HUES64 (cell line): ENCODE results near the gene SLC2A6.

ENCODE experiments used
- H3K27ac ChIP-seq: 2 replicates; pipeline ENCODE4 v1.7.0; 2013; ENCODE audit warnings: low read depth, low read length, inconsistent platforms
- H3K27me3 ChIP-seq: 2 replicates; pipeline ENCODE4 v1.6.1; 2013; ENCODE audit warnings: mild to moderate bottlenecking, low read length; ENCODE audit not compliant: insufficient read depth
- H3K36me3 ChIP-seq: 2 replicates; pipeline ENCODE4 v1.6.1; 2013; ENCODE audit warnings: mild to moderate bottlenecking, low read length; ENCODE audit not compliant: insufficient read depth
- H3K4me1 ChIP-seq: 2 replicates; pipeline ENCODE4 v1.6.1; 2013; ENCODE audit warnings: mild to moderate bottlenecking, low read length, moderate library complexity; ENCODE audit not compliant: insufficient read depth
- H3K4me3 ChIP-seq: 2 replicates; pipeline ENCODE4 v1.5.1; 2013; ENCODE audit warnings: mild to moderate bottlenecking, low read length, moderate library complexity
- H3K9ac ChIP-seq: 2 replicates; pipeline ENCODE4 v1.6.1; 2013; ENCODE audit warnings: mild to moderate bottlenecking, low read depth, low read length
- H3K9me3 ChIP-seq: 2 replicates; pipeline ENCODE4 v1.6.1; 2013; ENCODE audit warnings: low read depth, low read length; ENCODE audit not compliant: insufficient read depth
- WGBS: fragments of 150-250, 120-280 bp; methylation state at CpG from one replicate; pipeline ENCODE4 v1.1.7; 2013; ENCODE audit warnings: missing lambda C conversion rate; 5-methylcytosine and 5-hydroxymethylcytosine counted together

SLC2A6 gene

DNA sequence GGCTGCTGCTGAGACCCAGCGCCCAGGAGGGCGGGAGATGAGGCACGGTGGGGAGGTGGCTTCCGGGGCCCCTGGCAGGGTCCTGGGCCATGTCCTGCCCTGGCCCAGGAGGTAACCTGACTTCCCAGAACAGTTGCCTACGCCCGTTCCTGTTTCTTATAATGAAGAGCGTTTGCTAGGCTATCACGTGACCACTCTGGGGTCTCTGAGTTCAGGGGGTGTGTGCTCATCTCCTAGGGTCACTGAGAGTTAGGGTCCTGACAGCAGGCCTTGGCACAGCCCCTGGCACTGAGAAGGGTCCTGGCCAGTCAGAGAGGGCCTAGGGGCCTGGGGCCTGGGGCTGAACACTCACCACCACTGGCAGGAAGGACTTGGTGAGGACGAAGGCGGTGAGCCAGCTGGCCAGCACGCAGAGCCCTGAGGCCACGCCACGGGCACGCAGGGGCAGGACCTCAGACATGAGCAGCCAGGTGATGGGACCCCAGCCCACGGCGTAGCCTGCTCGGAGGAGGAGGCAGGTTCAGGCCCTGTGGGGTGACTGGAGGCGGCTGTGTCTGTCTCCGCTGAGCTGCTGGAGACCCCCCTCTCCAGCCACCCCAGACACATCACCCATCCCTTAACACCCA is 6.0 kb downstream of the SLC2A6 start:
- no peak overlapping the region for H3K9ac ChIP-seq
- WGBS = 96% methylated on average over 19 of the region's 19 CpGs

GRCh38 chr9:133472277-133472645 is 6.6 kb downstream of the SLC2A6 start:
- H3K4me1 ChIP-seq = no peaks in the 10 kb centered on the region
- no peak overlapping the region for H3K4me3 ChIP-seq
- H3K36me3 ChIP-seq = peaks cover 40% of the 10 kb centered on the region
- H3K27ac ChIP-seq = no peak overlapping the region
- no peaks in the 10 kb centered on the region for H3K27me3 ChIP-seq
- H3K9ac ChIP-seq = no peak overlapping the region
- H3K9me3 ChIP-seq = no peaks in the 10 kb centered on the region
- 92% methylated on average over 11 of the region's 11 CpGs for WGBS

More for the DNA sequence above, 6.0 kb downstream of the SLC2A6 start:
- Histone ChIP-seq H3K27ac (no peak overlapping the region), H3K4me3 (no peak overlapping the region), H3K36me3 (peaks cover 40% of the 10 kb centered on the region), H3K27me3 (no peaks in the 10 kb centered on the region), H3K9me3 (no peaks in the 10 kb centered on the region), H3K4me1 (0 out of 2 replicates have a peak, but pooled peaks cover under 1% of the 10 kb centered on the region)

GRCh38 chr9:133471551-133472276 is 7.2 kb downstream of the SLC2A6 start:
- H3K9me3 ChIP-seq = no peaks in the 10 kb centered on the region
- WGBS = 92% methylated on average over 27 of the region's 27 CpGs
- no peak overlapping the region for H3K27ac ChIP-seq
- no peaks in the 10 kb centered on the region for H3K27me3 ChIP-seq
- no peak overlapping the region for H3K4me3 ChIP-seq
- H3K36me3 ChIP-seq = peaks cover 37% of the 10 kb centered on the region
- no peaks in the 10 kb centered on the region for H3K4me1 ChIP-seq
- no peak overlapping the region for H3K9ac ChIP-seq

- 94% methylated on average over 7 of the region's 7 CpGs for WGBS
- Histone ChIP-seq H3K36me3 (peaks cover 38% of the 10 kb centered on the region), H3K27ac (no peak overlapping the region), H3K27me3 (no peaks in the 10 kb centered on the region), H3K9ac (no peak overlapping the region), H3K9me3 (no peaks in the 10 kb centered on the region), H3K4me3 (no peak overlapping the region), H3K4me1 (no peaks in the 10 kb centered on the region)
These were observed 7.9 kb downstream of the SLC2A6 start for GRCh38 chr9:133470988-133471387.

DNA sequence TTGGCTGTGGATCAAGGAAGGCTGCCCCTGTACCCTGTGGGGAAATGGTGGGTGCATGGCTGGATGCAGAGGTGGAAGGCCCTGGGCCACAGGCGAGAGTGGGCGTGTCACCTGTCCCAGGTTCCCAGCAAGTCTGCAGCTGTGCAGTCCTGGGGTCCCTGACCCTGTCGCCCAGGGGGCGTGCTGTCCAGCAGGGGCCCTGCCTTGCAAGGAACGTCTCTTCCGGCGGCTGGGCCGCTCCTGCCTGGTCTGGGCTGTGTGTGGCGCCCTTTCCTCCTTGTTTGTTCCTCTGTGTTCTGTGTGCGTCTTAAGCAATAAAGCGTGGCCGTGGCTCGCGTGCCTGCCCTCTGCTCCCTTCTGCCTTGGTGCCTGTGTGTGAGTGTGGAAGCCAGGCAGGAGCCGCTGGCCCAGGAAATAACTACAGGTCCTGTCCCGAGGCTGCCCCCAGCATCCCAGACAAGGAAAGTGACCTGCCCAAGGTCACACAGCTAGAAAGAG is 8.4 kb downstream of the SLC2A6 start:
- Histone ChIP-seq H3K27me3 (no peaks in the 10 kb centered on the region), H3K9ac (no peak overlapping the region), H3K9me3 (no peaks in the 10 kb centered on the region), H3K4me3 (no peak overlapping the region), H3K4me1 (no peaks in the 10 kb centered on the region), H3K36me3 (peaks cover 38% of the 10 kb centered on the region), H3K27ac (no peak overlapping the region)
- whole genome bisulfite sequencing = 84% methylated on average over 16 of the region's 16 CpGs

DNA sequence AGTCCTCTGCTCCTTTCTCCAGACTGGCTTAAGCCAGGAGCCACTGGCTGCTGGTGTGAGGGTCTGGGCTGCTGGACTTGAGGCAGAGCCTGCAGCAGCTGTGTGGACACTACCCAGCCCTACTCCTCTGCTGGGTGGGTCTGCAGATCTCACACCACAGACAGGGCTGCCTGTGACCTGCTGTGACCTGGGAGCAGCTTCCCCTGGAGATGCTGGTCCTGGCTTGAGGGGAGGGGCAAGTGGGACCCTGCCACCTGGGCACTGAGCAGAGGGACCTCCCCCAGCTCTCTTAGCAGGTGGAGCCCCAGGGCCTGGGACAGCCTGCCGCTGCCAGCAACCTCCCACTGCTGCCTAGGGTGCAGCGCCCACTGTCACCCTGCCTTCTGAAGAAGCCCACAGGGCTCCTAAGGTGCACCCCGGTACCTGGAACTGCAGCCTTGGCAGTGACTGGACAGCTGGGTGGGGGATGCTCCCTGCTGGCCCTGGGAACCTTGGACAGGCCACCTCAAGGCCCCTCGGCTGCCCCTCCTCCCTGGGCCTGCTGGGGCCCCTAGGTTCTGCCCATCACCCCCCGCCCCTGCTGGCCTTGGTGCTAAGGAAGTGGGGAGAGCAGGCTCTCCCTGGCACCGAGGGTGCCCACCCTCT is 10.0 kb downstream of the SLC2A6 start:
- Histone ChIP-seq H3K9me3 (no peaks in the 10 kb centered on the region), H3K9ac (no peak overlapping the region), H3K27ac (no peak overlapping the region), H3K27me3 (no peaks in the 10 kb centered on the region), H3K36me3 (peaks cover 31% of the 10 kb centered on the region), H3K4me3 (no peak overlapping the region), H3K4me1 (no peaks in the 10 kb centered on the region)
- 90% methylated on average over 6 of the region's 6 CpGs for WGBS

- H3K36me3 ChIP-seq = peaks cover 26% of the 10 kb centered on the region
- H3K4me1 ChIP-seq = no peaks in the 10 kb centered on the region
- no peaks in the 10 kb centered on the region for H3K27me3 ChIP-seq
- 91% methylated on average over 11 of the region's 11 CpGs for WGBS
- no peak overlapping the region for H3K4me3 ChIP-seq
- no peak overlapping the region for H3K9ac ChIP-seq
- H3K9me3 ChIP-seq = no peaks in the 10 kb centered on the region
- H3K27ac ChIP-seq = no peak overlapping the region
These were observed 10.5 kb downstream of the SLC2A6 start for GRCh38 chr9:133468374-133468773.

DNA sequence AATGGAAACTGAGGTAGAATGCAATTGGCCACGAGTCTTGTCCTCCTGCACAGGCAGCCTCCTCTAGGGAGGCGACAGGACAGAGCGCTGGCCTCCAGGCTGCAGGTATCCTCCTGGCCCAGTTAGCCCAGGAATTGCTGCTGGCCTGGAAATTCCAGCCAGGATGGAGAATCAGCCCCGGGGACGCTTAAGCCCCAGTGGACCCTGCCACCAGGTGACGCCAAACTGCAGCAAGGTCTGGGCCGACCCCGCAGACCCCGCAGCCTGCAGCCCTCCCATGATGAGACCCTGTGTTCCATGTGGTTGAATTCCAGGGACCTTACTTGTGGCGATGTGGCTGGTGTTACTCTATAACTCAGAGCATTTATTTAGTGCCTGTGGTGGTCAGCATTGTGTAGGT is 11.8 kb downstream of the SLC2A6 start:
- no peak overlapping the region for H3K4me3 ChIP-seq
- H3K27me3 ChIP-seq = no peaks in the 10 kb centered on the region
- H3K9ac ChIP-seq = no peak overlapping the region
- peaks cover 17% of the 10 kb centered on the region for H3K36me3 ChIP-seq
- no peaks in the 10 kb centered on the region for H3K9me3 ChIP-seq
- H3K27ac ChIP-seq = no peak overlapping the region
- H3K4me1 ChIP-seq = no peaks in the 10 kb centered on the region
- WGBS = 90% methylated on average over 10 of the region's 10 CpGs

GRCh38 chr9:133465984-133466383 is 12.9 kb downstream of the SLC2A6 start:
- H3K9me3 ChIP-seq = no peaks in the 10 kb centered on the region
- WGBS = 97% methylated on average over 6 of the region's 6 CpGs
- H3K4me1 ChIP-seq = peaks cover 1% of the 10 kb centered on the region; the same call in 1 of the 2 replicates
- no peak overlapping the region for H3K9ac ChIP-seq
- H3K27me3 ChIP-seq = no peaks in the 10 kb centered on the region
- H3K36me3 ChIP-seq = peaks cover 11% of the 10 kb centered on the region
- H3K27ac ChIP-seq = no peak overlapping the region
- no peak overlapping the region for H3K4me3 ChIP-seq

DNA sequence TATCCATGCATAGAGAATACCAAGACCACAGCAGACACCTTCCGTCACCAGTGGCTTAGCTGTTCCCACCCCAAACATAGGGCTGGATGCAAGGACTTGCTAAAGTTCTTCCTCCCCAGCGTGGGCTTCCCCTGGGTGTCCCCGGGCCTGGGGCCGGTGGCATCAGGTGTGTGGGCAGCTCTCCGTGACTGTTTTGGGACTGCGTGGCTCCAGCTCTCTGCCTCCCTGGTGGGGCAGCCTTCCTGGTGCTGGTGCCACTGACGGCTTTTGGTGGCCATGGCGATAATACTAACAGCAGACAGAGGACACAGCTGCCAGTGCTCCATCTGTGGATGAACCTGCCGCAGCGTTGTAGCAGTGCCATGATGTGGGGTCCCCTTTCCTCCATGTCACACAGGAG is 14.3 kb downstream of the SLC2A6 start:
- Histone ChIP-seq H3K4me3 (no peak overlapping the region), H3K9me3 (no peaks in the 10 kb centered on the region), H3K36me3 (peaks cover 11% of the 10 kb centered on the region), H3K27ac (no peak overlapping the region), H3K27me3 (no peaks in the 10 kb centered on the region), H3K9ac (no peak overlapping the region), H3K4me1 (peaks cover 5% of the 10 kb centered on the region; the same call in 1 of the 2 replicates)
- 95% methylated on average over 10 of the region's 10 CpGs for WGBS

DNA sequence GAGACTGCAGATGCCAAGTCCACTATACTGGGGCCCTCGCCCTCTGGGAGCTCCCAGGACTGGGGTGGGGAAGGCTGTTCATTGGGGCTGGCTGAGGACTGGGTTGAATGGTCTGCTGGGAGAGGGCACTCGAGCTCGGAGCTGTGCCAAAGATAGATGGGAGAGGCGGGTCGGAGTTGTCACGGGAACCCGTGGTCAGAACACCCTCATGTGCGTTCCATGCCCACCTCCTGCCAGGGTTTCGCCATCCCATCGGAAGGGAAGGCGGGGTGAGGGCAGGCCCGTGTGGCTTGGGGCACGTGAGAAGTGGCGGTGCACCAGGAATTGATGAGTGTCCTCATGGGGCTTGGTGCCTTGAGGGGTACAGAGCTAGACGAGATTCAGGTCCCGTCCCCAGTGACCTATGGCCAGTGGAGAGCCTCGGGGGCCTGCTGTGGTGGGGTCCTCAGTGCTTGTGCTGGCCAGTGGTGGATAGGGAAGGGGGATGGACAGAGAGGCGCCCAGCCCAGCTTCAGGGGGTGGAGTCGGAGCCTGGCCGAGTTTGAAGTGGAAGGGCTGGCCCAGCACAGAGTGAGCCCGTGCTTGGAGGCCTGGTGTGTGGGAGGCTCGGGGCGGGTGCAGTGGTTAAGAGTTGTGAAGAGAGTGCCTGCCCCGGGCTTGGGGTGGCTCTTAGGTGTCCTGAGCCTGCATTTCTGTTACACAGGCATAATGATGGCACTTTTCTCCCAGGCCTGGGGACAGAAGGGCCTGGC is 14.9 kb downstream of the SLC2A6 start:
- Histone ChIP-seq H3K9ac (no peak overlapping the region), H3K4me3 (no peak overlapping the region), H3K27me3 (no peaks in the 10 kb centered on the region), H3K36me3 (peaks cover 11% of the 10 kb centered on the region), H3K27ac (no peak overlapping the region), H3K4me1 (peaks cover 7% of the 10 kb centered on the region), H3K9me3 (no peaks in the 10 kb centered on the region)
- WGBS = 94% methylated on average over 24 of the region's 24 CpGs
